Measurements from ENCODE around the gene STYXL2.

The STYXL2 gene

GRCh38 chr1:167110586-167110985 lies 16.7 kb downstream of the STYXL2 start:
- DNase-seq: no peak

GRCh38 chr1:167111868-167112709 lies 18.2 kb downstream of the STYXL2 start:
- DNase-seq: no peak

- DNase-seq: no peak
Measured at GRCh38 chr1:167114725-167115124, 20.9 kb downstream of the STYXL2 start.

DNA sequence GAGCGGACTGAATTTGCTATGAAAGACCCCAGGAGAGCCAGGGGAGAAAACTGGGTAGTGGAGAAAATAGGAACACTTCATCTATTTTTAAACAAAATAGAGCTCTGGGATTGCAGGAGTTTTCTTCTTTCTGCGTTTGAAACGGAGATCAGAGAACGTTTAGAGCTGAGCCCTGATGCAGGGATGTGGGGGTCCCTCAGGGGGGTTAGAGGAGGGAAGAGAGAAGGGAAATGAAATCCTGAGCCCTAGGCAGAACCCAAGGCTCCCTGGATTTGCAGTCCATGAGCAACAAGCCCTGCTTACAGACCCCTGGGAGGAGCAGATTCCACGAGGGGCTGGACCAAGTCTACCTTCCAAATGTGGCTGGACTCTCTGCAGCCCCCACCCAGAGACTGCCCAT lies 21.8 kb downstream of the STYXL2 start:
- DNase-seq: no peak

DNA sequence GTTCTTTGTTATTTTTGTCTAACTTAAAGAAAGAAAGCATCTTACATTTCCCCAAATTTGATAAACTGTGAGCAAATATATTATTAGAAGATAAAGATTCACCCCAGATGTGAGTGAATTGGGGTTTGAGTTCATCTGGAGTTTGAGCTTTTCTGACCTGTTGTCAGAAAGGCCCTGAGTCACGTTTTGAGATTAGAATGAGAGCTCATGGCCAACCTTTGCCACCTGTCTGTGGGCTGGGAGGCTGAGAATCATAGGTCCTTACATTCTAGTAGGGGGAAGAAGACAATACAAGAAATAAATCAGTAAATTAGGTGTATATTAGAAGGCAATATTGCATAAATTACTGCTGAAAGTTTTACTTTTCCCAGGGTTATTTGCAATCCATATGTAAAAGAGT lies 22.3 kb downstream of the STYXL2 start:
- no peak for DNase-seq

GRCh38 chr1:167117225-167117624 lies 23.4 kb downstream of the STYXL2 start:
- DNase-seq: no peak

- DNase-seq: no peak
Measured at GRCh38 chr1:167118188-167118587, 24.3 kb downstream of the STYXL2 start.

GRCh38 chr1:167119696-167120095 lies 25.8 kb downstream of the STYXL2 start:
- DNase-seq: no peak

GRCh38 chr1:167120899-167121298 lies 27.0 kb downstream of the STYXL2 start:
- DNase-seq: no peak

- DNase-seq: no peak
Measured at GRCh38 chr1:167121375-167122120, 27.7 kb downstream of the STYXL2 start.

DNA sequence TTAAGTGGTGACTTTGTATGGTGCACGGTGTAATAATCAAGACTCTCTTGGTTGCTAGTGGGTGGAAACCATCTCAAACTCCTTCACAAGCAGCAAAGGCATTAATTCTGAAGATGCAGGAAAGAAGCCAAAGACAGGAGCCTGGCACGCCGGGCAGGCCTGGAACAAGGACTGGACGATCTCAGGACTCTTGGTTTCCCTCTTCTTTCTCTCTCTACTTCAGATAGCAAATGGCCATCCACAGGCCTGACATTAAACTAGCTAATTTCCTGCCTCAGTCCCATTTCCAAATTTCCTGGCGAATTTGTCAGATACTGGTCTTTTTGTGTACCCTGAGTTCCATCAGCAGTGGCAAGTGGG lies 28.2 kb downstream of the STYXL2 start:
- DNase-seq: no peak

DNA sequence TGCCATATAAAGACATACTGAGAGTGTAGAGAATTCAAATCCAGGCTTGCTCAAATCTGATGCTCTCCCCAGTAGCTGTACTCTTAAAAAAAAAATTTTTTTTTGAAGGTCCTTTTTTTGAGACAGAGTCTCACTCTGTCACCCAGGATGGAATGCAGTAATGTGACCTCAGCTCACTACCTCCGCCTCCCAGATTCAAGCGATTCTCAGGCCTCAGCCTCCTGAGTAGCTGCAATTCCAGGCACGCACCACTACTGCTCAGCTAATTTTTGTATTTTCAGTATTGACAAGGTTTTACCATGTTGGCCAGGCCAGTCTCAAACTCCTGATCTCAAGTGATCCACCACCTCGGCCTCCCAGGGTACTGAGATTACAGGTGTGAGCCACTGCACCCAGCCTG lies 28.7 kb downstream of the STYXL2 start:
- DNase-seq: no peak

- DNase-seq: no peak
Measured at GRCh38 chr1:167126317-167126716, 32.4 kb downstream of the STYXL2 start.

DNA sequence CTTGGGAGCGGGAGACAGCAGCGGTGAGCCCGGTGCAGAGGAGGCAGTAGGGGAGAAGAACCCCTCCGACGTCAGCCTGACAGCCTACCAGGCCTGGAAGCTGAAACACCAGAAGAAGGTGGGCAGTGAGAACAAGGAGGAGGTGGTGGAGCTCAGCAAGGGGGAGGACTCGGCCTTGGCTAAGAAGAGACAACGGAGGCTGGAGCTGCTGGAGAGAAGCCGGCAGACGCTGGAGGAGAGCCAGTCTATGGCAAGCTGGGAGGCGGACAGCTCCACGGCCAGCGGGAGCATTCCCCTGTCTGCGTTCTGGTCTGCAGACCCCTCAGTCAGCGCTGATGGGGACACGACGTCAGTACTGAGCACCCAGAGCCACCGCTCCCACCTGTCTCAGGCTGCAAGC lies 32.9 kb downstream of the STYXL2 start:
- no peak for DNase-seq

- DNase-seq: no peak
Measured at GRCh38 chr1:167127236-167127635, 33.4 kb downstream of the STYXL2 start.

DNA sequence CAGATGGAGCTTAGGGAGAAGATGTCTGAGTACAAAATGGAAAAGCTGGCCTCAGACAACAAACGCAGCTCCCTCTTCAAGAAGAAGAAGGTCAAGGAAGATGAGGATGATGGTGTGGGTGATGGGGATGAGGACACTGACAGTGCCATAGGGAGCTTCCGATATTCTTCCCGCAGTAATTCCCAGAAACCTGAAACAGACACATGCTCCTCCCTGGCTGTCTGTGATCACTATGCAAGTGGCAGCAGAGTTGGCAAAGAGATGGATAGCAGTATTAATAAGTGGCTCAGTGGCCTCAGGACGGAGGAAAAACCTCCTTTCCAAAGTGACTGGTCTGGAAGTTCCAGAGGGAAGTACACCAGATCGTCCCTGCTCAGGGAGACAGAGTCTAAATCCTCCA lies 33.8 kb downstream of the STYXL2 start:
- no peak for DNase-seq

DNA sequence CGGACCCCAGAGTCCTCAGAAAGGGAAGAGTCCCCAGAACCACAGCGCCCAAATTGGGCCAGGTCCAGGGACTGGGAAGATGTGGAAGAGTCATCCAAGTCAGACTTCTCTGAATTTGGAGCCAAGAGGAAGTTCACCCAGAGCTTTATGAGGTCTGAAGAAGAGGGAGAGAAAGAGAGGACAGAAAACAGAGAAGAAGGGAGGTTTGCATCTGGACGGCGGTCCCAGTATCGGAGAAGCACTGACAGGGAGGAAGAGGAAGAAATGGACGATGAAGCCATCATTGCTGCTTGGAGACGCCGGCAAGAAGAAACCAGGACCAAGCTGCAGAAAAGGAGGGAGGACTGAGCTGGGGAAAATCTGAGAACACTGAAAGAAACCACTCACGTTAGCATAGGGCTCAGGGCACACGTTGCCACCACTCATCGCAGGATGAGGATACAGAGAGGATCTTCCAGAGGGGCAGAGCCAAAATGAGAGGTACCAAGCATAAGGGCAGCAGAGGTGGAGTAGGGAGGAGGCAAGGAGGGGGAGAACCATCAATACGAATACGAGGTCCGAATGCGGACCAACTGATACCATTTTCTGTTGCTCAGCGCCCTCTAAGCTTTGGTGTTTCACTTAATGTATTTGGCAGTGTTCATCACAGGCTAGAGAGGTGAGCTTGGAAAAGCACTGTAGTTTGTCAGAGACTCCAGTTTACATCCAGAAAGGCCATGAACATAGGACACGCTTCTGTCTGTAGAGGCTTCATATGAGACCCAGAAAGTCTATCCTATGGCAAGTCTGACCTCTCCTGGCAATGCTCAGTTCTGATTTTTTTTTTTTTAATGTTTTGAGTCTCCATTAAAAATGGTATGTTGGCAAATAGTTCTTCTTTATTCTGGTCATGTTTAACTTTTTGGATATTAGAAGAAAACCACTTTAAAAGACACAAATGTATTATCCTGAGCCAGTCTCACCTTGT lies 34.7 kb downstream of the STYXL2 start:
- no peak for DNase-seq

DNA sequence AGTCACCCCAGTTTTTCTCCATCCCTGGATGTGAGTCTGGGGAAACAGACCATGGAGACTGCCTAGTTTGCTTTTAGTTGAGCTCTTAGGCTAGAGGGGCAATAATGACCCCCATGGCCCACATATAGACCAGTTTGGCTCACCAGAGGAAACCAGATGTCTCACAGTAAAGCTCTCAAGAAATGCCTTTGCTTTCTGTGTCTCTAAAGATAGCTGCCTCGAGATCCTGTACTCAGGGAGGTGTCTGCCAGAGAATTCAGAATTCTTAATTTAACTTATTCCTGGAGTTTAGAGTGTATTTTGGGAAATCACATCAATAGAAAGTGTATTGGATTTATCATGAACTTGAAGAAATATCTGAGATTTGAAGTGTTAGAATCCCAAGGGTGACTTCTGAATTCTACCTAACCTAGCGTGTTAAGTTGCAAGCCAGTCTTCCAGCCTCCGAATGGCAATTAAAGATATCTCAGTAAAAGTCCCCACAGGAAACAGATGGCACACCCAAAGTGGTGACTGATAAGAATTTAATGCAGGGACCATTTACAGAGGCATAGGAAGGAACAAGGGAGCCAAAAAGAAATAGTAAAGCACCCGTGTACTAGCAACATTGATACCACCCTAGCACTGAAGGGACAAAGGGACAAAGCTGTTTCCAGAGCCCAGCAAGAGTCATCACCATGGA lies 37.1 kb downstream of the STYXL2 start:
- DNase-seq: no peak

GRCh38 chr1:167132301-167133010 lies 38.6 kb downstream of the STYXL2 start:
- DNase-seq: no peak

- DNase-seq: no peak
Measured at GRCh38 chr1:167135281-167135840, 41.5 kb downstream of the STYXL2 start.

DNA sequence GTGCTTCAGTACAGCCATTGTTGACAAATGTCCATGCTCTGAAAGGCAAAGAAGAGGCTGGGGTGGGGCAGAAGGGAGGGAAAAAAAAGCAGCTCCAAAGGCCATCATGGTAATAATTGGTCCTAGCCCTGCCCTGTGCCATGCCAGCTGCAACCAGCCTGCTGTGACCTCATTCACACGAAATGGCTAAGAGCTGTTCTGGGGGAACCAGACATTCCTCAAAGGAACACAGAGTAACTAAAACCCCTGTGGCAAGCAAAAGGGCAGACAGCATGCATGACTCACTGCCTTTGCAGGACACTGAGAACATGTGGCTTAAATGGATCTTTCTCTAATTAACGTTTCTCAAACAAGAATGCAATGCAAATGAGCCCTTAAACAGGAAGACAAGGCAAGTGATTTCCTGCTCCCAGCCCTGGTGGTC lies 42.3 kb downstream of the STYXL2 start:
- DNase-seq: no peak

DNA sequence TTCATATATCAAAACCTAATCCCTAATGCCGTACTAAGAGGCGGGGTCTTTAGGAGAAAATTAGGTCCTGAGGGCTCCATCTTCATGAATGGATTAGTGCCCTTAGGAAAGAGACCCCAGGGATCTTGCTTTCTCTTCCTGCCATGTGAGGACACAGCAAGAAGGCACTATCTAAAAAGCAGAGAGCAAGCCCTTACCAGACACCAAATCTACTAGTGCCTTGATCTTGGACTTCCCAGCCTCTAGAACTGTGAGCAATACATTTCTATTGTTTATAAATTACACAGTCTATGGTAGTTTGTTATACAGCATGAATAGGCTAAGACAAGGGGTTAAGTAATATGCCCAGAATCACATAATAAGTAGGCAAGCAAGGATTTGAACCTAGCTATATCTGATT lies 42.9 kb downstream of the STYXL2 start:
- DNase-seq: no peak

Data from NCI-H2081 (cell line).